DND-41 (cell line): Measurements from ENCODE around the gene IGFBP7.

Source experiments
- ATAC-seq: fragments of 200-7000 bp; cut with Tn5 transposase; 3 replicates; pipeline ENCODE4 v1.9.1; 2021; ENCODE audit warnings: low read depth; ENCODE audit not compliant: insufficient read depth
- DNase-seq: peaks from one replicate; pipeline ENCODE4 v3.0.0-alpha.2; 2020
- H2AFZ ChIP-seq: 2 replicates; pipeline ENCODE4 v1.6.0; 2012; ENCODE audit warnings: low read depth, low read length
- H3K27ac ChIP-seq: 2 replicates; pipeline ENCODE4 v1.5.1; 2012; ENCODE audit warnings: low read length, inconsistent platforms
- H3K27me3 ChIP-seq: fragments of 200-600 bp; sonication (generic); 2 replicates; pipeline ENCODE4 v1.6.0; 2012; ENCODE audit warnings: low read length, mild to moderate bottlenecking, inconsistent platforms; ENCODE audit not compliant: insufficient read depth, poor library complexity
- H3K36me3 ChIP-seq: 2 replicates; pipeline ENCODE4 v1.5.1; 2012; ENCODE audit warnings: low read length, inconsistent platforms; ENCODE audit not compliant: insufficient read depth
- H3K4me1 ChIP-seq: 2 replicates; pipeline ENCODE4 v1.5.1; 2012; ENCODE audit warnings: mild to moderate bottlenecking, low read length; ENCODE audit not compliant: insufficient read depth
- H3K4me2 ChIP-seq: 2 replicates; pipeline ENCODE4 v1.6.0; 2012; ENCODE audit warnings: mild to moderate bottlenecking, moderate library complexity, low read length, inconsistent platforms; ENCODE audit not compliant: insufficient read depth
- H3K4me3 ChIP-seq, 2 experiments: fragments of 200-600 bp in 1 of 2; shearing (Covaris generic) in 1 of 2; 2 replicates each; pipeline ENCODE4 v1.5.1; 2012 to 2016; ENCODE audit warnings: inconsistent platforms in 2 of 2, low read length in 2 of 2, mild to moderate bottlenecking in 2 of 2, low read depth in 1 of 2, moderate library complexity in 1 of 2
- H3K79me2 ChIP-seq: 2 replicates; pipeline ENCODE4 v1.6.0; 2012; ENCODE audit warnings: low read length, inconsistent platforms; ENCODE audit not compliant: insufficient read depth
- H3K9ac ChIP-seq: 2 replicates; pipeline ENCODE4 v1.6.0; 2012; ENCODE audit warnings: low read depth, mild to moderate bottlenecking, inconsistent platforms, low read length, moderate library complexity
- H3K9me3 ChIP-seq: 2 replicates; pipeline ENCODE4 v1.5.1; 2012; ENCODE audit warnings: low read length, moderate library complexity, mild to moderate bottlenecking, inconsistent platforms; ENCODE audit not compliant: insufficient read depth, severe bottlenecking
- H4K20me1 ChIP-seq: 2 replicates; pipeline ENCODE4 v1.6.0; 2012; ENCODE audit warnings: low read length; ENCODE audit not compliant: insufficient read depth
- CTCF ChIP-seq: IDR thresholded peaks from 2 replicates; pipeline ENCODE4 v1.5.1; 2012; ENCODE audit warnings: borderline replicate concordance, low read length, moderate library complexity, mild to moderate bottlenecking; ENCODE audit not compliant: poor library complexity, severe bottlenecking; ENCODE audit errors: extremely low read depth
- EZH2 ChIP-seq: IDR thresholded peaks from 3 replicates; pipeline ENCODE4 v1.6.1; 2012; ENCODE audit warnings: borderline replicate concordance, low read depth, mild to moderate bottlenecking, moderate library complexity, low read length, inconsistent platforms; ENCODE audit not compliant: severe bottlenecking

Gene IGFBP7

GRCh38 chr4:57077550-57078343, 32.4 kb downstream of the IGFBP7 start:
- DNase-seq = no peak

GRCh38 chr4:57076646-57077045, 33.5 kb downstream of the IGFBP7 start:
- H2AFZ ChIP-seq = no peak overlapping the region
- no peaks in the 10 kb centered on the region for H3K9me3 ChIP-seq
- H3K79me2 ChIP-seq = no peaks in the 10 kb centered on the region
- H4K20me1 ChIP-seq = no peaks in the 10 kb centered on the region
- H3K27me3 ChIP-seq = peaks cover 4% of the 10 kb centered on the region
- H3K4me3 ChIP-seq = no peak overlapping the region
- no peak for TF ChIP-seq CTCF
- no peak for TF ChIP-seq EZH2
- ATAC-seq = no peak
- no peak overlapping the region for H3K9ac ChIP-seq
- no peaks in the 10 kb centered on the region for H3K4me1 ChIP-seq
- H3K4me2 ChIP-seq = no peak overlapping the region
- H3K27ac ChIP-seq = no peak overlapping the region
- no peak for DNase-seq
- no peaks in the 10 kb centered on the region for H3K36me3 ChIP-seq

More at GRCh38 chr4:57077550-57078343, 32.4 kb downstream of the IGFBP7 start:
- Histone ChIP-seq H3K9me3 (no peaks in the 10 kb centered on the region), H3K9ac (no peak overlapping the region), H3K79me2 (no peaks in the 10 kb centered on the region), H3K4me2 (no peak overlapping the region), H3K4me3 (no peak overlapping the region), H3K36me3 (no peaks in the 10 kb centered on the region), H3K27me3 (peaks cover 4% of the 10 kb centered on the region), H4K20me1 (no peaks in the 10 kb centered on the region), H3K27ac (no peak overlapping the region), H2AFZ (no peak overlapping the region), H3K4me1 (no peaks in the 10 kb centered on the region)
- no peak for ATAC-seq
- no peak for TF ChIP-seq EZH2
- TF ChIP-seq CTCF = no peak

GRCh38 chr4:57075367-57075766, 34.8 kb downstream of the IGFBP7 start:
- TF ChIP-seq EZH2 (no peak), CTCF (no peak)
- DNase-seq (no peak), ATAC-seq (no peak)
- H3K9ac ChIP-seq = no peak overlapping the region
- no peaks in the 10 kb centered on the region for H3K4me1 ChIP-seq
- H3K4me2 ChIP-seq = no peak overlapping the region
- no peak overlapping the region for H2AFZ ChIP-seq
- H3K36me3 ChIP-seq = no peaks in the 10 kb centered on the region
- no peaks in the 10 kb centered on the region for H3K79me2 ChIP-seq
- no peaks in the 10 kb centered on the region for H4K20me1 ChIP-seq
- H3K4me3 ChIP-seq = no peak overlapping the region
- H3K27me3 ChIP-seq = peaks cover 4% of the 10 kb centered on the region
- no peaks in the 10 kb centered on the region for H3K9me3 ChIP-seq
- H3K27ac ChIP-seq = no peak overlapping the region
